GM12801 (cell line): ENCODE measurements around the gene HYLS1.

Source experiments
- TF ChIP-seq, protein P1 (sequence below): IDR thresholded peaks from one replicate; pipeline ENCODE4 v1.5.1; 2011; ENCODE audit warnings: control low read depth; ENCODE audit not compliant: insufficient read length; ENCODE audit errors: extremely low read depth

Gene HYLS1

GRCh38 chr11:125892994-125893393 is 5.5 kb downstream of the HYLS1 start:
- TF ChIP-seq, protein P1, sequence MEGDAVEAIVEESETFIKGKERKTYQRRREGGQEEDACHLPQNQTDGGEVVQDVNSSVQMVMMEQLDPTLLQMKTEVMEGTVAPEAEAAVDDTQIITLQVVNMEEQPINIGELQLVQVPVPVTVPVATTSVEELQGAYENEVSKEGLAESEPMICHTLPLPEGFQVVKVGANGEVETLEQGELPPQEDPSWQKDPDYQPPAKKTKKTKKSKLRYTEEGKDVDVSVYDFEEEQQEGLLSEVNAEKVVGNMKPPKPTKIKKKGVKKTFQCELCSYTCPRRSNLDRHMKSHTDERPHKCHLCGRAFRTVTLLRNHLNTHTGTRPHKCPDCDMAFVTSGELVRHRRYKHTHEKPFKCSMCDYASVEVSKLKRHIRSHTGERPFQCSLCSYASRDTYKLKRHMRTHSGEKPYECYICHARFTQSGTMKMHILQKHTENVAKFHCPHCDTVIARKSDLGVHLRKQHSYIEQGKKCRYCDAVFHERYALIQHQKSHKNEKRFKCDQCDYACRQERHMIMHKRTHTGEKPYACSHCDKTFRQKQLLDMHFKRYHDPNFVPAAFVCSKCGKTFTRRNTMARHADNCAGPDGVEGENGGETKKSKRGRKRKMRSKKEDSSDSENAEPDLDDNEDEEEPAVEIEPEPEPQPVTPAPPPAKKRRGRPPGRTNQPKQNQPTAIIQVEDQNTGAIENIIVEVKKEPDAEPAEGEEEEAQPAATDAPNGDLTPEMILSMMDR: no peak

- TF ChIP-seq, protein P1: no peak
Measured at GRCh38 chr11:125901872-125902271, 14.4 kb downstream of the HYLS1 start.

DNA sequence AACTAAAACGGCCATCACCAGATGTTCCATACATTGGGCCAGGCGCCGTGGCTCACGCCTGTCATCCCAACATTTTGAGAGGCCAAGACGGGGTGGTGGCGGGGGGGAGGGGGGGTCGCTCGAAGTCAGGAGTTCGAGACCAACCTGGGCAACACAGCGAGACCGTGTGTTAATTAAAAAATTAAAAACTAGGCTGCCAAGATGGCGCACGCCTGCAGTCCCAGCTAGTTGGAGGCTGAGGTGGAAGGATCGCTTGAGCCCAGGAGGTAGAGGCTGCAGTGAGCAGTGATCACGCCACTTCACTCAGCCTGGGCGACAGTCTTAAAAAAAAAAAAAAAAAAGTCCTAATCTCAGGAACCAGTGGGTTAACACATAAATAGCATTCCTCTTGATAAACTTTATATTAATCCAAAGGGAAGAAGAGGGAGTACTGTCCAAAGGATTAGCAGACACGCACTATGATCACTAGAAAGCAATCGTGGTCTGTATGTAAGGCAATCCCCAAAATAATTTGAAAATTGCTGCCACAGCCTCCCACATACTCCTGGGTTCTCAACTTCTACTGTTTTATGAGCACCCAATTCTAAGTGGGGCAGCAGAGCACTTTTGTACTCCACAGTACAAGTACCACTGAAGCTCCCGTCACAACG is 14.9 kb downstream of the HYLS1 start:
- TF ChIP-seq, protein P1: no peak

DNA sequence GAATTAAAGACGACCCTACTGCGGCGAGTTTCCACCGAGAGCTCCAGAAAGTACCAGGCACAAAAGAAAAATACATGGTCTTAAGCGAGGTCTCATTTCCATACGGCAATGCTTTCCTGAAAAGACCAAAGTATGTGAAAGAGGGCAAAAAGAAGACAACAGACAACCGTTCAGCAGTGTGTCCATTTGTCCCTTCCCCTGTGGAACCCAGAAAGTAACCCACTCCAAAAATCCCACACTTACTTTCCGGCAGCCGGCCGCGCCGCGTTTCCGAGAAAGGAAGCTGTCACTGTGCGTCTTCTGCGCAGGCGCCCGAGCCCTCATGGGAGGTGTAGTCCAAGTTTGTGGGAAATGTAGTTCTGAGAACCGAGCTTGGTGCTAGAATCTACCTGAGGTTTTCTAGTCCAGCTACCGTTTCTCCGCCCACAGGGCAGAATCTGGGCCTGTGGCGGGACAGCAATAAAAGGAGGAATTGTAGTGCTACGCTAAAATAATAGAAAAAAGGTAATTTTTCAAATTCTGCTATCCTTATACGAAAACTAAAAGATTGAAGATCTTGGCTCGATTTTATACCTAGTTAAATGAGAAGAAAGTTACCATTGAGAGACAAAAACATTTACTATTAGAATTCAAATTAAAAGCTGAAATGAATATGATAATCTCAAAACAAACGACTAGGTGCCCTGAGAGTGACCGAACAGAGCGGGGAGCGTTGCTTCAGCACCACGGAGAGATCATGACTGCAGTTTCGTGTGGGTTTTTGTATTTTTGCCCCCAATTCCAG is 15.7 kb downstream of the HYLS1 start, which contains the start of gene PUS3:
TSS of gene PUS3 (minus strand) at position 280 of the 784 bp plus-strand sequence. CDS start 6,922 bp downstream, outside the sequence.
- TF ChIP-seq, protein P1: no peak

DNA sequence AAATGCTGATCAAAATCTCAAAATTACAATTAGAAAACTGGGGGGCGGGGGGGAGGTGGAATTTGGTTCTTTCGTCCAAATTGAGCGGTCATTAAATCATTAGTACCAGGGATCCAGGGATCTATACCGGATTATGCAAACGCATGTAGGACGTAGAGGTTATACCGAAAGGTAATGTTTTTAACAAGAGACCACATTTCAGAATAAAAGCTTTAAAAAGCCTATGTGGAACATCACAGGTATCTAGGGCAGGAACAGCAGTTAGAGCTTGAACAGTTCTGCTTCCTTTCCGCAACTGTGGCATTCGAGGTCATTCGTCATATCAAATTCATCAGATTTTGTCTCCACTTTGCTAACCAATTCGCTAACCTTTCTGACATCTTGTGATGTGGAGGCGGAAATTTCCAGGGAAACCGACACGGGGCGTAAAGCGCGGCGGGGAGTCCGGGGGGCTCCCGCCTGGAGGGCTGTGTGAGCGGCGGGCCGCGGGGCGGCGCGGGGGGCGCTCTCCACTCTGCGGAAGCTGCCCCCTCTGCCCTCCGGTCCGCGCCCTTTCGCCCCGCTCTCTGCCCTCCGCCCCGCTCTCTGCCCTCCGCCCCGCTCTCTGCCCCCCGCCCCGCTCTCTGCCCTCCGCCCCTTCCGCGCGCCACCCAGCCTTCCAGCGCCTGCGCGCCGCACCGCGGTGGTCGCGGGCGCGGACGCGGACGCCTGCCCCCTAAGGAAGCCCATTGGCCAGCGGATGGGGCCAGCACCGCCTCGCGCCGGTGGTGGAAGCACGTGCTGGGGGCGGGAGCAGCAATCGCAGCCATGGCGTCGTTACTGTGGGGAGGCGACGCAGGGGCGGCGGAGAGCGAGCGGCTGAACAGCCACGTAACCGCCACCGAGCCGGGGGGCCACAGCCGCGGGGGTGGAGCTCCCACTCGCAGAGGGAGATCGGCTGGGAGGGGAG is 16.5 kb downstream of the HYLS1 start, which contains the start of gene DDX25:
TSS of gene DDX25 (plus strand) at position 798 of the 949 bp plus-strand sequence. CDS start at position 808, 10 bp downstream.
- TF ChIP-seq, protein P1: no peak

DNA sequence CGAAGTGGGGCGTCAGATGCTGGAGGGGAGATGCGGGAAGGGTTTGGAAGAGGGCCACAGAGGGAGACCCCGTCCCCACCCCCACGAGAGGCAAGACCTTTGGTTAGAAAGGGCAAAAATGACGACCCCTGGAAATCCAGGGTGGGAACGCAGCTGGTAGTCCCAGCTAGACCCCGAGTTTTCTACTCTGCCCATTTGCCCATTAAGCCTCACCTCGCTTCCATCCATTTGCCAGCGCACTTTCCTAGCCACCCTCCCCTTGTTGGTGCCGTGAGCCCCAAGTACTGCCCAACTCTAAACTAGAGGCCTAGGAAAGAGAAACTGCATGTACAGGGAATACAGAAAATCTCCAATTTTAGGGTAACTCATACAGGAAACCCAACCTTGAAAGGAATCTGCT is 17.2 kb downstream of the HYLS1 start:
- TF ChIP-seq, protein P1: no peak
